ENCODE measurements around the gene ARHGAP24. TPM values are rescaled to one million over a fixed set of nuclear protein-coding genes. Genes with fewer than 3 reads are reported as not detected.

The ARHGAP24 gene
- total RNA-seq, 1 experiment from 2014 or later = 1.3 TPM

DNA sequence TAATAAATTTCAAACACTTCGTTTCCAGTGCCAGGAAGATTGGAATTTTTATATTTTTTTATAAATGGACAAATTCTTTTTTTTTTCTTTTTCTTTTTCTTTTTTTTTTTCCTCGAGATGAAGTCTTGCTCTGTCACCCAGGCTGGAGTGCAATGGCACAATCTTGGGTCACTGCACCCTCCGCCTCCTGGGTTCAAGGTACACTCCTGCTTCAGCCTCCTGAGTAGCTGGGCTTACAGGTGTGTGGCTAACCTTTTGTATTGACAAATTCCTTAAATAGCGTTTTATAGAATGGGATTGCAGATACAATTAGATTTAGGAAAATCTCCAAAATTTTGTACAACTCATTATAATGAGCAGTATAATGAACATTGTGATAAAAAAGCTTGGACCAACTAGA is 328.9 kb downstream of the ARHGAP24 start:
- Histone ChIP-seq H3K27ac (ENCODE audit: low read depth, low read length) (no peak overlapping the region), H3K27me3 (ENCODE audit: insufficient read depth, low read length) (no peaks in the 10 kb centered on the region), H2AFZ (ENCODE audit: low read depth, low read length, poor library complexity, severe bottlenecking) (no peak overlapping the region), H3K9ac (ENCODE audit: low read length) (no peak overlapping the region), H3K9me2 (ENCODE audit: insufficient read depth) (no peaks in the 10 kb centered on the region), H3K4me2 (ENCODE audit: low read length) (no peak overlapping the region), H4K20me1 (ENCODE audit: insufficient read depth) (no peaks in the 10 kb centered on the region), H3K36me3 (ENCODE audit: control insufficient read depth in 1 of 2, insufficient read depth in 2 of 2, low read length in 2 of 2) (no peaks in the 10 kb centered on the region), H3K9me3 (ENCODE audit: control insufficient read depth in 1 of 2, insufficient read depth in 1 of 2, low read depth in 1 of 2, low read length in 2 of 2) (no peaks in the 10 kb centered on the region), H3K79me2 (ENCODE audit: insufficient read depth, low read length) (no peaks in the 10 kb centered on the region), H3K4me1 (ENCODE audit: control insufficient read depth in 1 of 2, insufficient read depth in 2 of 2, low read length in 2 of 2) (no peaks in the 10 kb centered on the region), H3K4me3 (replicated peaks in 1 of 2; ENCODE audit: low read depth in 1 of 2, low read length in 2 of 2) (no peak overlapping the region)
- no peak for ATAC-seq
- BruUV-seq (replicated peaks) = no TSS peak
- ChIA-PET CTCF (interaction anchor here (2.2 kb wide), 1 partner anchor 165 kb away, joined by 5 read pairs; no protein-coding TSS in a partner anchor), POLR2A (no interaction called here), RAD21 (ENCODE audit: low non-redundant PET in 1 of 2, low total read pairs in 2 of 2, uncharacterized antibody in 2 of 2, unreplicated experiment in 2 of 2) (no interaction called here)
- TF ChIP-seq, protein P1, sequence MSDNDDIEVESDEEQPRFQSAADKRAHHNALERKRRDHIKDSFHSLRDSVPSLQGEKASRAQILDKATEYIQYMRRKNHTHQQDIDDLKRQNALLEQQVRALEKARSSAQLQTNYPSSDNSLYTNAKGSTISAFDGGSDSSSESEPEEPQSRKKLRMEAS (IDR thresholded peaks at IDR 0.05) = no peak
- TF ChIP-seq SP1 (IDR thresholded peaks at IDR 0.05; ENCODE audit: low read depth) = no peak
- no peak for TF ChIP-seq EGR1 (IDR thresholded peaks at IDR 0.05; ENCODE audit: low read depth)
- no peak for TF ChIP-seq POLR2A (IDR thresholded peaks at IDR 0.05; ENCODE audit: borderline replicate concordance, extremely low read depth, insufficient read depth, insufficient read length)
- TF ChIP-seq SRF (IDR thresholded peaks at IDR 0.05; ENCODE audit: low read depth) = no peak
- TF ChIP-seq, protein P2, sequence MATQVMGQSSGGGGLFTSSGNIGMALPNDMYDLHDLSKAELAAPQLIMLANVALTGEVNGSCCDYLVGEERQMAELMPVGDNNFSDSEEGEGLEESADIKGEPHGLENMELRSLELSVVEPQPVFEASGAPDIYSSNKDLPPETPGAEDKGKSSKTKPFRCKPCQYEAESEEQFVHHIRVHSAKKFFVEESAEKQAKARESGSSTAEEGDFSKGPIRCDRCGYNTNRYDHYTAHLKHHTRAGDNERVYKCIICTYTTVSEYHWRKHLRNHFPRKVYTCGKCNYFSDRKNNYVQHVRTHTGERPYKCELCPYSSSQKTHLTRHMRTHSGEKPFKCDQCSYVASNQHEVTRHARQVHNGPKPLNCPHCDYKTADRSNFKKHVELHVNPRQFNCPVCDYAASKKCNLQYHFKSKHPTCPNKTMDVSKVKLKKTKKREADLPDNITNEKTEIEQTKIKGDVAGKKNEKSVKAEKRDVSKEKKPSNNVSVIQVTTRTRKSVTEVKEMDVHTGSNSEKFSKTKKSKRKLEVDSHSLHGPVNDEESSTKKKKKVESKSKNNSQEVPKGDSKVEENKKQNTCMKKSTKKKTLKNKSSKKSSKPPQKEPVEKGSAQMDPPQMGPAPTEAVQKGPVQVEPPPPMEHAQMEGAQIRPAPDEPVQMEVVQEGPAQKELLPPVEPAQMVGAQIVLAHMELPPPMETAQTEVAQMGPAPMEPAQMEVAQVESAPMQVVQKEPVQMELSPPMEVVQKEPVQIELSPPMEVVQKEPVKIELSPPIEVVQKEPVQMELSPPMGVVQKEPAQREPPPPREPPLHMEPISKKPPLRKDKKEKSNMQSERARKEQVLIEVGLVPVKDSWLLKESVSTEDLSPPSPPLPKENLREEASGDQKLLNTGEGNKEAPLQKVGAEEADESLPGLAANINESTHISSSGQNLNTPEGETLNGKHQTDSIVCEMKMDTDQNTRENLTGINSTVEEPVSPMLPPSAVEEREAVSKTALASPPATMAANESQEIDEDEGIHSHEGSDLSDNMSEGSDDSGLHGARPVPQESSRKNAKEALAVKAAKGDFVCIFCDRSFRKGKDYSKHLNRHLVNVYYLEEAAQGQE (IDR thresholded peaks at IDR 0.05; ENCODE audit: low read depth) = no peak
- TF ChIP-seq, protein P3, sequence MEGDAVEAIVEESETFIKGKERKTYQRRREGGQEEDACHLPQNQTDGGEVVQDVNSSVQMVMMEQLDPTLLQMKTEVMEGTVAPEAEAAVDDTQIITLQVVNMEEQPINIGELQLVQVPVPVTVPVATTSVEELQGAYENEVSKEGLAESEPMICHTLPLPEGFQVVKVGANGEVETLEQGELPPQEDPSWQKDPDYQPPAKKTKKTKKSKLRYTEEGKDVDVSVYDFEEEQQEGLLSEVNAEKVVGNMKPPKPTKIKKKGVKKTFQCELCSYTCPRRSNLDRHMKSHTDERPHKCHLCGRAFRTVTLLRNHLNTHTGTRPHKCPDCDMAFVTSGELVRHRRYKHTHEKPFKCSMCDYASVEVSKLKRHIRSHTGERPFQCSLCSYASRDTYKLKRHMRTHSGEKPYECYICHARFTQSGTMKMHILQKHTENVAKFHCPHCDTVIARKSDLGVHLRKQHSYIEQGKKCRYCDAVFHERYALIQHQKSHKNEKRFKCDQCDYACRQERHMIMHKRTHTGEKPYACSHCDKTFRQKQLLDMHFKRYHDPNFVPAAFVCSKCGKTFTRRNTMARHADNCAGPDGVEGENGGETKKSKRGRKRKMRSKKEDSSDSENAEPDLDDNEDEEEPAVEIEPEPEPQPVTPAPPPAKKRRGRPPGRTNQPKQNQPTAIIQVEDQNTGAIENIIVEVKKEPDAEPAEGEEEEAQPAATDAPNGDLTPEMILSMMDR (IDR thresholded peaks at IDR 0.05 in 2 of 3, conservative IDR thresholded peaks at IDR 0.05 in 1 of 3; ENCODE audit: borderline replicate concordance in 1 of 3, insufficient read depth in 1 of 3, low read depth in 2 of 3, low read length in 2 of 3) = no peak
- no peak for TF ChIP-seq TCF7L2 (IDR thresholded peaks at IDR 0.05; ENCODE audit: borderline replicate concordance, extremely low read depth, insufficient read depth, insufficient read length)
- no peak for TF ChIP-seq CBX3 (IDR thresholded peaks at IDR 0.05; ENCODE audit: low read depth)
- TF ChIP-seq, protein P4, sequence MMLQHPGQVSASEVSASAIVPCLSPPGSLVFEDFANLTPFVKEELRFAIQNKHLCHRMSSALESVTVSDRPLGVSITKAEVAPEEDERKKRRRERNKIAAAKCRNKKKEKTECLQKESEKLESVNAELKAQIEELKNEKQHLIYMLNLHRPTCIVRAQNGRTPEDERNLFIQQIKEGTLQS (IDR thresholded peaks at IDR 0.05) = no peak
- no peak for TF ChIP-seq CEBPB (IDR thresholded peaks at IDR 0.05; ENCODE audit: low read depth)
- no peak for TF ChIP-seq EZH2phosphoT487 (IDR thresholded peaks at IDR 0.05; ENCODE audit: borderline replicate concordance)
- TF ChIP-seq, protein P5, sequence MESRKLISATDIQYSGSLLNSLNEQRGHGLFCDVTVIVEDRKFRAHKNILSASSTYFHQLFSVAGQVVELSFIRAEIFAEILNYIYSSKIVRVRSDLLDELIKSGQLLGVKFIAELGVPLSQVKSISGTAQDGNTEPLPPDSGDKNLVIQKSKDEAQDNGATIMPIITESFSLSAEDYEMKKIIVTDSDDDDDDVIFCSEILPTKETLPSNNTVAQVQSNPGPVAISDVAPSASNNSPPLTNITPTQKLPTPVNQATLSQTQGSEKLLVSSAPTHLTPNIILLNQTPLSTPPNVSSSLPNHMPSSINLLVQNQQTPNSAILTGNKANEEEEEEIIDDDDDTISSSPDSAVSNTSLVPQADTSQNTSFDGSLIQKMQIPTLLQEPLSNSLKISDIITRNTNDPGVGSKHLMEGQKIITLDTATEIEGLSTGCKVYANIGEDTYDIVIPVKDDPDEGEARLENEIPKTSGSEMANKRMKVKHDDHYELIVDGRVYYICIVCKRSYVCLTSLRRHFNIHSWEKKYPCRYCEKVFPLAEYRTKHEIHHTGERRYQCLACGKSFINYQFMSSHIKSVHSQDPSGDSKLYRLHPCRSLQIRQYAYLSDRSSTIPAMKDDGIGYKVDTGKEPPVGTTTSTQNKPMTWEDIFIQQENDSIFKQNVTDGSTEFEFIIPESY (IDR thresholded peaks at IDR 0.05; ENCODE audit: extremely low read depth, insufficient replicate concordance, low read length) = no peak
- no peak for TF ChIP-seq JUND (IDR thresholded peaks at IDR 0.05)
- no peak for TF ChIP-seq ELF1 (IDR thresholded peaks at IDR 0.05; ENCODE audit: borderline replicate concordance, low read depth)
- no peak for TF ChIP-seq SIN3A (IDR thresholded peaks at IDR 0.05; ENCODE audit: low read depth)
- TF ChIP-seq YY1 (IDR thresholded peaks at IDR 0.05; ENCODE audit: extremely low read depth, insufficient replicate concordance, low read depth, low read length) = no peak
- TF ChIP-seq ZFX (IDR thresholded peaks at IDR 0.05) = no peak
- DNase-seq (ENCODE audit: low read depth, low spot score) = no peak
- intact Hi-C loops (cut with micrococcal nuclease) = no loop called here
